Stomach (tissue), 4 donors: Measurements from ENCODE around the gene AKAP13.

Source experiments
- CTCF ChIP-seq, 7 experiments: fragments of 450-650 bp in 4 of 7; fragments of 200-600 bp in 3 of 7; sonication (generic) in 3 of 7; IDR thresholded peaks; one replicate each; pipeline ENCODE4 v1.5.1; 2016 to 2019; ENCODE audit warnings: antibody characterized with exemption in 7 of 7, control low read depth in 2 of 7, mild to moderate bottlenecking in 1 of 7
- EP300 ChIP-seq: sonication (generic); formaldehyde crosslinking; IDR thresholded peaks from one replicate; pipeline ENCODE4 v1.6.1; 2017; ENCODE audit warnings: antibody characterized with exemption
- POLR2AphosphoS5 ChIP-seq, 3 donors: sonication (generic); formaldehyde crosslinking; IDR thresholded peaks; one replicate each; pipeline ENCODE4 v1.6.1; 2016; ENCODE audit warnings: antibody characterized with exemption in 3 of 3

GRCh38 chr15:85540085-85540797, 159.8 kb downstream of the AKAP13 start:
- TF ChIP-seq CTCF (IDR thresholded peaks at IDR 0.05) (no peak), EP300 (no peak), POLR2AphosphoS5 (IDR thresholded peaks at IDR 0.05) (no peak)
